HFF-Myc (cell line): Measurements from ENCODE around the gene NAA11.

Source experiments
- DNase-seq: peaks from one replicate; pipeline ENCODE4 v3.0.0-alpha.2; 2011; ENCODE audit warnings: low read depth; ENCODE audit errors: extremely low read depth
- H3K4me3 ChIP-seq: replicated peaks from 2 replicates; pipeline ENCODE4 v1.5.1; 2011; ENCODE audit warnings: low read depth, mild to moderate bottlenecking, control low read depth, low read length
- CTCF ChIP-seq: IDR thresholded peaks from 2 replicates; pipeline ENCODE4 v1.5.1; 2012; ENCODE audit warnings: mild to moderate bottlenecking, low read depth, low read length, control low read depth; ENCODE audit errors: missing control alignments

NAA11 gene

GRCh38 chr4:79315891-79316290 lies 10.0 kb downstream of the NAA11 start:
- no peak for DNase-seq
- H3K4me3 ChIP-seq = no peak overlapping the region
- no peak for TF ChIP-seq CTCF

- DNase-seq = no peak
- TF ChIP-seq CTCF = no peak
- no peak overlapping the region for H3K4me3 ChIP-seq
These were observed 14.6 kb downstream of the NAA11 start for GRCh38 chr4:79311279-79311678.

- DNase-seq = no peak
- no peak for TF ChIP-seq CTCF
- no peak overlapping the region for H3K4me3 ChIP-seq
These were observed 16.9 kb downstream of the NAA11 start for GRCh38 chr4:79308971-79309370.

- no peak overlapping the region for H3K4me3 ChIP-seq
- no peak for DNase-seq
- no peak for TF ChIP-seq CTCF
These were observed 17.7 kb downstream of the NAA11 start for GRCh38 chr4:79308137-79308536.

- TF ChIP-seq CTCF = no peak
- DNase-seq = no peak
- no peak overlapping the region for H3K4me3 ChIP-seq
These were observed 19.1 kb downstream of the NAA11 start for GRCh38 chr4:79306795-79307194.

- TF ChIP-seq CTCF = no peak
- DNase-seq = no peak
- no peak overlapping the region for H3K4me3 ChIP-seq
These were observed 25.6 kb downstream of the NAA11 start for GRCh38 chr4:79300280-79300679.

- no peak for TF ChIP-seq CTCF
- no peak for DNase-seq
- H3K4me3 ChIP-seq = no peak overlapping the region
These were observed 27.4 kb downstream of the NAA11 start for GRCh38 chr4:79298484-79298883.
